HEK293 (cell line): ENCODE results near the gene UBE2J2.
A peak's percentile ranks its signal among the peaks of the same experiment; 100 is the strongest.

Experiments used
- BCL11A ChIP-seq: fragments of 450-650 bp; formaldehyde crosslinking; IDR thresholded peaks from 2 replicates; pipeline ENCODE4 v1.5.1; 2016; ENCODE audit warnings: low read depth, missing biosample characterization, missing genetic modification characterization
- BCL11B ChIP-seq: fragments of 450-650 bp; formaldehyde crosslinking; IDR thresholded peaks from 2 replicates; pipeline ENCODE4 v1.5.1; 2016; ENCODE audit warnings: low read depth, missing biosample characterization, missing genetic modification characterization
- EGR2 ChIP-seq: fragments of 450-650 bp; formaldehyde crosslinking; IDR thresholded peaks from 2 replicates; pipeline ENCODE4 v1.5.1; 2016; ENCODE audit warnings: low read depth, missing biosample characterization, missing genetic modification characterization
- GLI4 ChIP-seq: fragments of 450-650 bp; formaldehyde crosslinking; IDR thresholded peaks from 2 replicates; pipeline ENCODE4 v1.5.1; 2016; ENCODE audit warnings: missing biosample characterization, missing genetic modification characterization
- GLIS2 ChIP-seq: fragments of 450-650 bp; formaldehyde crosslinking; IDR thresholded peaks from 2 replicates; pipeline ENCODE4 v1.5.1; 2016; ENCODE audit warnings: missing biosample characterization, missing genetic modification characterization
- OSR2 ChIP-seq: fragments of 450-650 bp; formaldehyde crosslinking; IDR thresholded peaks from 2 replicates; pipeline ENCODE4 v1.5.1; 2016; ENCODE audit warnings: missing biosample characterization, missing genetic modification characterization
- TRIM28 ChIP-seq: IDR thresholded peaks from 2 replicates; pipeline ENCODE4 v1.6.1; 2011; ENCODE audit warnings: low read length, control low read depth, borderline replicate concordance
- WT1 ChIP-seq: fragments of 450-650 bp; formaldehyde crosslinking; IDR thresholded peaks from 2 replicates; pipeline ENCODE4 v1.5.1; 2016; ENCODE audit warnings: missing biosample characterization, missing genetic modification characterization
- ZBTB20 ChIP-seq: fragments of 450-650 bp; formaldehyde crosslinking; IDR thresholded peaks from 2 replicates; pipeline ENCODE4 v1.5.1; 2016; ENCODE audit warnings: missing biosample characterization, missing genetic modification characterization
- ZFHX2 ChIP-seq: fragments of 450-650 bp; formaldehyde crosslinking; conservative IDR thresholded peaks from 2 replicates; pipeline ENCODE4 v1.5.1; 2016; ENCODE audit warnings: missing biosample characterization, missing genetic modification characterization
- ZFP37 ChIP-seq: fragments of 450-650 bp; formaldehyde crosslinking; IDR thresholded peaks from 2 replicates; pipeline ENCODE4 v1.5.1; 2016; ENCODE audit warnings: missing biosample characterization, missing genetic modification characterization
- ZIC2 ChIP-seq: fragments of 450-650 bp; formaldehyde crosslinking; IDR thresholded peaks from 2 replicates; pipeline ENCODE4 v1.5.1; 2016; ENCODE audit warnings: missing biosample characterization, missing genetic modification characterization
- ZNF174 ChIP-seq: fragments of 450-650 bp; formaldehyde crosslinking; IDR thresholded peaks from 2 replicates; pipeline ENCODE4 v1.5.0; 2017; ENCODE audit warnings: missing biosample characterization, mild to moderate bottlenecking, missing genetic modification characterization
- ZNF19 ChIP-seq: fragments of 450-650 bp; formaldehyde crosslinking; IDR thresholded peaks from 2 replicates; pipeline ENCODE4; 2016; ENCODE audit warnings: missing biosample characterization, missing genetic modification characterization, low read depth
- ZNF2 ChIP-seq: fragments of 450-650 bp; formaldehyde crosslinking; IDR thresholded peaks from 2 replicates; pipeline ENCODE4 v1.5.1; 2016; ENCODE audit warnings: missing biosample characterization, missing genetic modification characterization
- ZNF341 ChIP-seq: fragments of 450-650 bp; formaldehyde crosslinking; IDR thresholded peaks from 2 replicates; pipeline ENCODE4; 2016; ENCODE audit warnings: low read depth, missing biosample characterization, missing genetic modification characterization
- ZNF404 ChIP-seq: fragments of 450-650 bp; formaldehyde crosslinking; IDR thresholded peaks from 2 replicates; pipeline ENCODE4 v1.5.1; 2017; ENCODE audit warnings: missing biosample characterization, missing genetic modification characterization
- ZNF473 ChIP-seq: fragments of 450-650 bp; formaldehyde crosslinking; IDR thresholded peaks from 2 replicates; pipeline ENCODE4 v1.5.1; 2017; ENCODE audit warnings: missing biosample characterization, missing genetic modification characterization
- ZNF501 ChIP-seq: fragments of 450-650 bp; formaldehyde crosslinking; IDR thresholded peaks from 2 replicates; pipeline ENCODE4 v1.5.1; 2016; ENCODE audit warnings: missing biosample characterization, missing genetic modification characterization
- ZNF514 ChIP-seq: fragments of 450-650 bp; formaldehyde crosslinking; IDR thresholded peaks from 2 replicates; pipeline ENCODE4 v1.5.1; 2016; ENCODE audit warnings: missing biosample characterization, missing genetic modification characterization
- ZNF521 ChIP-seq: fragments of 450-650 bp; formaldehyde crosslinking; IDR thresholded peaks from 2 replicates; pipeline ENCODE4 v1.5.1; 2017; ENCODE audit warnings: missing biosample characterization, mild to moderate bottlenecking, missing genetic modification characterization
- ZNF548 ChIP-seq: fragments of 450-650 bp; formaldehyde crosslinking; IDR thresholded peaks from 2 replicates; pipeline ENCODE4 v1.5.1; 2016; ENCODE audit warnings: missing biosample characterization, missing genetic modification characterization
- ZNF558 ChIP-seq: fragments of 450-650 bp; formaldehyde crosslinking; IDR thresholded peaks from 2 replicates; pipeline ENCODE4 v1.5.1; 2016; ENCODE audit warnings: missing biosample characterization, missing genetic modification characterization
- ZNF571 ChIP-seq: fragments of 450-650 bp; formaldehyde crosslinking; IDR thresholded peaks from 2 replicates; pipeline ENCODE4 v1.5.0; 2017; ENCODE audit warnings: missing biosample characterization, missing genetic modification characterization
- ZNF585B ChIP-seq: fragments of 450-650 bp; formaldehyde crosslinking; IDR thresholded peaks from 2 replicates; pipeline ENCODE4 v1.5.1; 2016; ENCODE audit warnings: missing biosample characterization, missing genetic modification characterization
- ZNF707 ChIP-seq: fragments of 450-650 bp; formaldehyde crosslinking; IDR thresholded peaks from 2 replicates; pipeline ENCODE4 v1.5.1; 2016; ENCODE audit warnings: missing biosample characterization, missing genetic modification characterization
- ZNF776 ChIP-seq: fragments of 450-650 bp; formaldehyde crosslinking; IDR thresholded peaks from 2 replicates; pipeline ENCODE4 v1.5.0; 2017; ENCODE audit warnings: missing biosample characterization, missing genetic modification characterization, borderline replicate concordance
- ZNF830 ChIP-seq: fragments of 450-650 bp; IDR thresholded peaks from 2 replicates; pipeline ENCODE4 v1.5.0; 2018; ENCODE audit warnings: missing biosample characterization, missing genetic modification characterization, low read depth, mild to moderate bottlenecking, moderate library complexity
- ZNF837 ChIP-seq: fragments of 450-650 bp; formaldehyde crosslinking; IDR thresholded peaks from 2 replicates; pipeline ENCODE4 v1.5.1; 2016; ENCODE audit warnings: missing biosample characterization, missing genetic modification characterization
- ZSCAN23 ChIP-seq: fragments of 450-650 bp; formaldehyde crosslinking; IDR thresholded peaks from 2 replicates; pipeline ENCODE4 v1.5.1; 2016; ENCODE audit warnings: missing biosample characterization, missing genetic modification characterization
- ZXDB ChIP-seq: fragments of 450-650 bp; formaldehyde crosslinking; IDR thresholded peaks from 2 replicates; pipeline ENCODE4 v1.5.1; 2016; ENCODE audit warnings: missing biosample characterization, missing genetic modification characterization
- TF ChIP-seq, protein P1 (sequence below): fragments of 450-650 bp; formaldehyde crosslinking; conservative IDR thresholded peaks from 2 replicates; pipeline ENCODE4 v1.5.1; 2016; ENCODE audit warnings: low read depth, missing biosample characterization, missing genetic modification characterization
- TF ChIP-seq, protein P2 (sequence below): fragments of 450-650 bp; formaldehyde crosslinking; IDR thresholded peaks from 2 replicates; pipeline ENCODE4 v1.5.1; 2016; ENCODE audit warnings: missing biosample characterization, missing genetic modification characterization
- TF ChIP-seq, protein P3 (sequence below): fragments of 450-650 bp; formaldehyde crosslinking; IDR thresholded peaks from 2 replicates; pipeline ENCODE4 v1.5.1; 2016; ENCODE audit warnings: missing biosample characterization, missing genetic modification characterization
- TF ChIP-seq, protein P4 (sequence below): fragments of 450-650 bp; formaldehyde crosslinking; IDR thresholded peaks from 2 replicates; pipeline ENCODE4 v1.5.1; 2016; ENCODE audit warnings: missing biosample characterization, missing genetic modification characterization

Gene UBE2J2

DNA sequence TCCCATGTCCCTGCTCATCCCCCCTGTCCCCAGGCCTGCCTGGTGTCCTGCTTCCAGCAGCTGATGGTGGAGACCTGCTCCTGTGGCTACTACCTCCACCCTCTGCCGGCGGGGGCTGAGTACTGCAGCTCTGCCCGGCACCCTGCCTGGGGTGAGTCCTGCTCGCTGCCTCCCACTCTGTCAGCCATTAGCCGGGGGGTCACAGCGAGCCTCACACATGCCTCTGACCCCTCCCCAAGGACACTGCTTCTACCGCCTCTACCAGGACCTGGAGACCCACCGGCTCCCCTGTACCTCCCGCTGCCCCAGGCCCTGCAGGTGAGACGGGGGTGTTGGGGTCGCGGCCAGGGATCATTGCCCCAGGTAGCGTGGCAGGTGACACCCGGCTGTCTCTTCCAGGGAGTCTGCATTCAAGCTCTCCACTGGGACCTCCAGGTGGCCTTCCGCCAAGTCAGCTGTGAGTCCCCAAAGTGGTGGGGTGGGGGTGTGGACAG is 16.6 kb upstream of the UBE2J2 start (continued):
- TF ChIP-seq ZNF19 (tag by site-specific recombination) = no peak
- TF ChIP-seq ZNF174 (tag by site-specific recombination) = no peak
- TF ChIP-seq, protein P1, sequence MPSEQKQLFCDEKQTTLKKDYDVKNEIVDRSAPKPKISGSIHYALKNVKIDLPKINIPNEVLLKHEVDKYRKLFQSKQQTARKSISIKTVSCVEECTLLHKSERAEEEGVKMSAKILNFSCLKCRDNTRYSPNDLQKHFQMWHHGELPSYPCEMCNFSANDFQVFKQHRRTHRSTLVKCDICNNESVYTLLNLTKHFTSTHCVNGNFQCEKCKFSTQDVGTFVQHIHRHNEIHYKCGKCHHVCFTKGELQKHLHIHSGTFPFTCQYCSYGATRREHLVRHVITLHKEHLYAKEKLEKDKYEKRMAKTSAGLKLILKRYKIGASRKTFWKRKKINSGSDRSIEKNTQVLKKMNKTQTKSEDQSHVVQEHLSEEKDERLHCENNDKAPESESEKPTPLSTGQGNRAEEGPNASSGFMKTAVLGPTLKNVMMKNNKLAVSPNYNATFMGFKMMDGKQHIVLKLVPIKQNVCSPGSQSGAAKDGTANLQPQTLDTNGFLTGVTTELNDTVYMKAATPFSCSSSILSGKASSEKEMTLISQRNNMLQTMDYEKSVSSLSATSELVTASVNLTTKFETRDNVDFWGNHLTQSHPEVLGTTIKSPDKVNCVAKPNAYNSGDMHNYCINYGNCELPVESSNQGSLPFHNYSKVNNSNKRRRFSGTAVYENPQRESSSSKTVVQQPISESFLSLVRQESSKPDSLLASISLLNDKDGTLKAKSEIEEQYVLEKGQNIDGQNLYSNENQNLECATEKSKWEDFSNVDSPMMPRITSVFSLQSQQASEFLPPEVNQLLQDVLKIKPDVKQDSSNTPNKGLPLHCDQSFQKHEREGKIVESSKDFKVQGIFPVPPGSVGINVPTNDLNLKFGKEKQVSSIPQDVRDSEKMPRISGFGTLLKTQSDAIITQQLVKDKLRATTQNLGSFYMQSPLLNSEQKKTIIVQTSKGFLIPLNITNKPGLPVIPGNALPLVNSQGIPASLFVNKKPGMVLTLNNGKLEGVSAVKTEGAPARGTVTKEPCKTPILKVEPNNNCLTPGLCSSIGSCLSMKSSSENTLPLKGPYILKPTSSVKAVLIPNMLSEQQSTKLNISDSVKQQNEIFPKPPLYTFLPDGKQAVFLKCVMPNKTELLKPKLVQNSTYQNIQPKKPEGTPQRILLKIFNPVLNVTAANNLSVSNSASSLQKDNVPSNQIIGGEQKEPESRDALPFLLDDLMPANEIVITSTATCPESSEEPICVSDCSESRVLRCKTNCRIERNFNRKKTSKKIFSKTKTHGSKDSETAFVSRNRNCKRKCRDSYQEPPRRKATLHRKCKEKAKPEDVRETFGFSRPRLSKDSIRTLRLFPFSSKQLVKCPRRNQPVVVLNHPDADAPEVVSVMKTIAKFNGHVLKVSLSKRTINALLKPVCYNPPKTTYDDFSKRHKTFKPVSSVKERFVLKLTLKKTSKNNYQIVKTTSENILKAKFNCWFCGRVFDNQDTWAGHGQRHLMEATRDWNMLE (tag by site-specific recombination) = no peak
- no peak for TF ChIP-seq ZNF473
- TF ChIP-seq, protein P2, sequence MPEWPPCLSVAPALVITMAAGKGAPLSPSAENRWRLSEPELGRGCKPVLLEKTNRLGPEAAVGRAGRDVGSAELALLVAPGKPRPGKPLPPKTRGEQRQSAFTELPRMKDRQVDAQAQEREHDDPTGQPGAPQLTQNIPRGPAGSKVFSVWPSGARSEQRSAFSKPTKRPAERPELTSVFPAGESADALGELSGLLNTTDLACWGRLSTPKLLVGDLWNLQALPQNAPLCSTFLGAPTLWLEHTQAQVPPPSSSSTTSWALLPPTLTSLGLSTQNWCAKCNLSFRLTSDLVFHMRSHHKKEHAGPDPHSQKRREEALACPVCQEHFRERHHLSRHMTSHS = no peak
- 0 out of 2 replicates have a peak, but pooled peaks have one; percentile 12 for TF ChIP-seq EGR2 (tag by site-specific recombination)
- no peak for TF ChIP-seq ZNF341 (tag by site-specific recombination)
- no peak for TF ChIP-seq GLI4 (tag by site-specific recombination)
- TF ChIP-seq BCL11B (tag by site-specific recombination) = peak; percentile 73
- no peak for TF ChIP-seq ZNF776
- no peak for TF ChIP-seq OSR2 (tag by site-specific recombination)
- TF ChIP-seq ZNF501 (tag by site-specific recombination) = no peak; the same call in 1 of the 2 replicates
- TF ChIP-seq ZNF837 = no peak
- peak; percentile 83 for TF ChIP-seq BCL11A (tag by site-specific recombination)
- no peak for TF ChIP-seq ZBTB20 (tag by site-specific recombination)
- no peak for TF ChIP-seq ZNF548 (tag by site-specific recombination)
- TF ChIP-seq ZFP37 (tag by site-specific recombination) = no peak
- no peak for TF ChIP-seq ZNF404 (tag by site-specific recombination)
- TF ChIP-seq, protein P3, sequence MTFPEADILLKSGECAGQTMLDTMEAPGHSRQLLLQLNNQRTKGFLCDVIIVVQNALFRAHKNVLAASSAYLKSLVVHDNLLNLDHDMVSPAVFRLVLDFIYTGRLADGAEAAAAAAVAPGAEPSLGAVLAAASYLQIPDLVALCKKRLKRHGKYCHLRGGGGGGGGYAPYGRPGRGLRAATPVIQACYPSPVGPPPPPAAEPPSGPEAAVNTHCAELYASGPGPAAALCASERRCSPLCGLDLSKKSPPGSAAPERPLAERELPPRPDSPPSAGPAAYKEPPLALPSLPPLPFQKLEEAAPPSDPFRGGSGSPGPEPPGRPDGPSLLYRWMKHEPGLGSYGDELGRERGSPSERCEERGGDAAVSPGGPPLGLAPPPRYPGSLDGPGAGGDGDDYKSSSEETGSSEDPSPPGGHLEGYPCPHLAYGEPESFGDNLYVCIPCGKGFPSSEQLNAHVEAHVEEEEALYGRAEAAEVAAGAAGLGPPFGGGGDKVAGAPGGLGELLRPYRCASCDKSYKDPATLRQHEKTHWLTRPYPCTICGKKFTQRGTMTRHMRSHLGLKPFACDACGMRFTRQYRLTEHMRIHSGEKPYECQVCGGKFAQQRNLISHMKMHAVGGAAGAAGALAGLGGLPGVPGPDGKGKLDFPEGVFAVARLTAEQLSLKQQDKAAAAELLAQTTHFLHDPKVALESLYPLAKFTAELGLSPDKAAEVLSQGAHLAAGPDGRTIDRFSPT (tag by site-specific recombination) = no peak
- no peak for TF ChIP-seq ZNF558 (tag by site-specific recombination)
- 0 out of 2 replicates have a peak, but pooled peaks have one; percentile 22 for TF ChIP-seq ZNF2 (tag by site-specific recombination)
- no peak for TF ChIP-seq ZNF571 (tag by site-specific recombination)
- peak; percentile 46; the same call in 1 of the 2 replicates for TF ChIP-seq ZFHX2 (tag by site-specific recombination)
- TF ChIP-seq ZNF514 = no peak
- no peak for TF ChIP-seq ZNF830 (tag by site-specific recombination)
- TF ChIP-seq ZIC2 = no peak
- no peak for TF ChIP-seq TRIM28
- no peak for TF ChIP-seq ZNF521
- TF ChIP-seq GLIS2 = peak; percentile 58
- TF ChIP-seq, protein P4, sequence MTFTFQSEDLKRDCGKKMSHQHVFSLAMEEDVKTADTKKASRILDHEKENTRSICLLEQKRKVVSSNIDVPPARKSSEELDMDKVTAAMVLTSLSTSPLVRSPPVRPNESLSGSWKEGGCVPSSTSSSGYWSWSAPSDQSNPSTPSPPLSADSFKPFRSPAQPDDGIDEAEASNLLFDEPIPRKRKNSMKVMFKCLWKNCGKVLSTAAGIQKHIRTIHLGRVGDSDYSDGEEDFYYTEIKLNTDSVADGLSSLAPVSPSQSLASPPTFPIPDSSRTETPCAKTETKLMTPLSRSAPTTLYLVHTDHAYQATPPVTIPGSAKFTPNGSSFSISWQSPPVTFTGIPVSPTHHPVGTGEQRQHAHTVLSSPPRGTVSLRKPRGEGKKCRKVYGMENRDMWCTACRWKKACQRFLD (tag by site-specific recombination) = no peak
- no peak for TF ChIP-seq ZSCAN23 (tag by site-specific recombination)
- no peak for TF ChIP-seq ZXDB (tag by site-specific recombination)
- no peak for TF ChIP-seq ZNF585B (tag by site-specific recombination)
- TF ChIP-seq WT1 (tag by site-specific recombination) = no peak
- TF ChIP-seq ZNF707 (tag by site-specific recombination) = no peak
